Fibroblast of mammary gland (primary cell): ENCODE data around the gene SUPT3H.

Source experiments
- DNase-seq: peaks from one replicate; pipeline ENCODE4 v3.0.0-alpha.2; 2010; ENCODE audit warnings: low read depth
- H3K4me3 ChIP-seq: 2 replicates; pipeline ENCODE4 v1.5.1; 2011; ENCODE audit warnings: low read depth, mild to moderate bottlenecking, low read length, moderate library complexity; ENCODE audit not compliant: control insufficient read depth
- TF ChIP-seq, protein P1 (sequence below): conservative IDR thresholded peaks from 2 replicates; pipeline ENCODE4 v1.5.1; 2011; ENCODE audit warnings: low read depth, low read length, inconsistent platforms; ENCODE audit not compliant: control insufficient read depth, insufficient read depth

SUPT3H gene

GRCh38 chr6:45377554-45378333 is at the start of gene SUPT3H:
SUPT3H (minus strand) TSS chr6:45377934.
- peak; percentile 92 for DNase-seq
- peak within 1 kb of the TSS; percentile 83 for H3K4me3 ChIP-seq
- TF ChIP-seq, protein P1, sequence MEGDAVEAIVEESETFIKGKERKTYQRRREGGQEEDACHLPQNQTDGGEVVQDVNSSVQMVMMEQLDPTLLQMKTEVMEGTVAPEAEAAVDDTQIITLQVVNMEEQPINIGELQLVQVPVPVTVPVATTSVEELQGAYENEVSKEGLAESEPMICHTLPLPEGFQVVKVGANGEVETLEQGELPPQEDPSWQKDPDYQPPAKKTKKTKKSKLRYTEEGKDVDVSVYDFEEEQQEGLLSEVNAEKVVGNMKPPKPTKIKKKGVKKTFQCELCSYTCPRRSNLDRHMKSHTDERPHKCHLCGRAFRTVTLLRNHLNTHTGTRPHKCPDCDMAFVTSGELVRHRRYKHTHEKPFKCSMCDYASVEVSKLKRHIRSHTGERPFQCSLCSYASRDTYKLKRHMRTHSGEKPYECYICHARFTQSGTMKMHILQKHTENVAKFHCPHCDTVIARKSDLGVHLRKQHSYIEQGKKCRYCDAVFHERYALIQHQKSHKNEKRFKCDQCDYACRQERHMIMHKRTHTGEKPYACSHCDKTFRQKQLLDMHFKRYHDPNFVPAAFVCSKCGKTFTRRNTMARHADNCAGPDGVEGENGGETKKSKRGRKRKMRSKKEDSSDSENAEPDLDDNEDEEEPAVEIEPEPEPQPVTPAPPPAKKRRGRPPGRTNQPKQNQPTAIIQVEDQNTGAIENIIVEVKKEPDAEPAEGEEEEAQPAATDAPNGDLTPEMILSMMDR, result no peak

DNA sequence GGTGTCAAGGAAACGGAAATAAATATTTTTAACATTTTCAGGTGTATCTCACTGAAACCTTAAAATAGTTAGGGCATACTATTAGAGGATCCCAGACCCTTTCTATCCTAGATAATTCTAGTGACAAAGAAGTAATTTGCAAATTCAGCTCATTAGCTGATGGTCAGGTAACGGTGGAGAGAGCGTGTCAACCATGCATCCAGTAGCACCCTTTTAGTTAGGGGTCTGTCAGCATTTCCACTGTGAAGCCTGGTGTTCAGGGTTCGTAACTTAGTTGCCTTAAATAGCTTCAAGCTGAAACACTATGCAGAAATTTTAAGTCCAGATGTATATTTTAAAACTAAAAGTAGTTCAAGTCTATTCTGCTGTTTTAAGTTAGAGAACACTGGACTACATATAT is 48.5 kb upstream of the SUPT3H start:
- H3K4me3 ChIP-seq, result no peak overlapping the region
- no peak for DNase-seq
- TF ChIP-seq, protein P1, result no peak

DNA sequence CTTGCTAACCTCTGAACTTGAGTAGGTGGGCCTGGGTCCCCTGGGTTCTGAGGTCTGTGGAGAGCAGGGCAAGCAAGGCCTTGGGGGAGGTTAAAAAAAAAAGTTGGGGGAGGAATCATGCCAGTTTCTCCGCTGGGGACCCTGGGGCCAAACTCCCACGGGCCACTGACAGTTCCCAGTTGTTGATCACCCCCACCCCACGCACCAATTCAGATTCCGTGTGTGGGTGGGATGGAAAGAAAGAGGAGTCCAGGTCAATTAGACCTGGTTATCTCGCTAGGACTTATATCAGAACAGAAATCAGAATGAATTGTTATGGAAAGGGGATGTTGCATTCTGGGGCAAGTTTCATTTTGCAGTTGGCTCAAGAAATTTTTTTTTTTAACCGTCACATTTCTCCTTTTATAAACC is 46.7 kb upstream of the SUPT3H start:
- H3K4me3 ChIP-seq, result peak overlapping the region; percentile 94
- TF ChIP-seq, protein P1, result no peak
- DNase-seq, result no peak

- no peak for DNase-seq
- H3K4me3 ChIP-seq, result peak overlapping the region; percentile 94
- TF ChIP-seq, protein P1, result no peak
Measured at GRCh38 chr6:45423824-45424450, 46.2 kb upstream of the SUPT3H start.

GRCh38 chr6:45423111-45423823 is 45.5 kb upstream of the SUPT3H start:
- TF ChIP-seq, protein P1, result no peak
- peak; percentile 56 for DNase-seq
- peak overlapping the region; percentile 94 for H3K4me3 ChIP-seq

GRCh38 chr6:45422503-45423110 is 44.9 kb upstream of the SUPT3H start:
- TF ChIP-seq, protein P1, result no peak
- no peak for DNase-seq

More at GRCh38 chr6:45422503-45423110, 44.9 kb upstream of the SUPT3H start:
- H3K4me3 ChIP-seq, result peak overlapping the region; percentile 94
